OCI-LY7 (cell line): ENCODE measurements around the gene NPLOC4. TPM values are rescaled to one million over a fixed set of nuclear protein-coding genes. Genes with fewer than 3 reads are reported as not detected.

Experiments used
- BruUV-seq: library from RNA; stranded (reverse); fragments of 400-500 nt; replicated peaks from 2 replicates; lab custom pipeline; 2021; lab: Mats Ljungman, UMichigan
- CTCF ChIA-PET: fragments of 300-600 bp; sonication (Branson Sonifier 250); formaldehyde crosslinking; loops from one replicate; lab custom pipeline; 2022; ENCODE audit warnings: antibody characterized with exemption; ENCODE audit not compliant: unreplicated experiment; lab: Charles Lee
- POLR2A ChIA-PET: fragments of 300-600 bp; sonication (Branson Sonifier 250); formaldehyde crosslinking; loops from one replicate; lab custom pipeline; 2022; ENCODE audit warnings: antibody characterized with exemption; lab: Charles Lee
- DNase-seq: peaks from one replicate; pipeline ENCODE4 v3.0.0-alpha.2; 2015; ENCODE audit warnings: low spot score
- H2AFZ ChIP-seq: fragments of 200-600 bp; sonication (generic), shearing (Covaris generic); 2 replicates; pipeline ENCODE4 v1.6.1; 2014; ENCODE audit warnings: mild to moderate bottlenecking, antibody characterized with exemption, low read length, moderate library complexity
- H3K27ac ChIP-seq: fragments of 200-600 bp; sonication (generic); 2 replicates; pipeline ENCODE4 v1.5.1; 2014; ENCODE audit warnings: mixed run types, low read depth, mild to moderate bottlenecking, moderate library complexity, low read length, inconsistent platforms; ENCODE audit not compliant: poor library complexity, severe bottlenecking
- H3K36me3 ChIP-seq: fragments of 200-600 bp; sonication (generic); 2 replicates; pipeline ENCODE4 v1.6.1; 2014; ENCODE audit warnings: mild to moderate bottlenecking, antibody characterized with exemption, low read length, moderate library complexity, mixed read lengths; ENCODE audit not compliant: insufficient read depth
- H3K4me1 ChIP-seq: fragments of 200-600 bp; sonication (generic); 2 replicates; pipeline ENCODE4 v1.5.1; 2014; ENCODE audit warnings: mild to moderate bottlenecking, low read length; ENCODE audit not compliant: insufficient read depth, poor library complexity, severe bottlenecking
- H3K4me2 ChIP-seq: fragments of 200-600 bp; sonication (generic); 2 replicates; pipeline ENCODE4 v1.6.1; 2014; ENCODE audit warnings: mild to moderate bottlenecking, low read length
- H3K4me3 ChIP-seq: fragments of 200-600 bp; sonication (generic); 2 replicates; pipeline ENCODE4 v1.5.1; 2014; ENCODE audit warnings: mild to moderate bottlenecking, low read depth, low read length; ENCODE audit not compliant: poor library complexity, severe bottlenecking
- H3K79me2 ChIP-seq: fragments of 200-600 bp; sonication (generic); 2 replicates; pipeline ENCODE4 v1.6.1; 2016; ENCODE audit warnings: low read depth, mild to moderate bottlenecking, low read length, moderate library complexity, mixed read lengths; ENCODE audit not compliant: insufficient read depth
- H3K9me2 ChIP-seq: fragments of 200-600 bp; sonication (generic); 2 replicates; pipeline ENCODE4 v1.6.1; 2016; ENCODE audit warnings: mild to moderate bottlenecking, low read length, mixed read lengths; ENCODE audit not compliant: insufficient read depth
- H3K9me3 ChIP-seq: fragments of 200-600 bp; sonication (generic); 2 replicates; pipeline ENCODE4 v1.6.1; 2014; ENCODE audit warnings: mild to moderate bottlenecking, mixed run types, low read length, mixed read lengths
- H4K20me1 ChIP-seq: fragments of 200-600 bp; sonication (generic); 2 replicates; pipeline ENCODE4 v1.6.1; 2014; ENCODE audit warnings: mild to moderate bottlenecking, antibody characterized with exemption, low read length, moderate library complexity, mixed read lengths; ENCODE audit not compliant: insufficient read depth
- CTCF ChIP-seq: fragments of 200-600 bp; sonication (generic); conservative IDR thresholded peaks from 2 replicates; pipeline ENCODE4 v1.5.1; 2014; ENCODE audit warnings: mild to moderate bottlenecking, antibody characterized with exemption, low read length, moderate library complexity, mixed read lengths
- EZH2phosphoT487 ChIP-seq: fragments of 200-600 bp; sonication (generic); IDR thresholded peaks from 2 replicates; pipeline ENCODE4 v1.6.1; 2018; ENCODE audit warnings: low read depth, borderline replicate concordance, mild to moderate bottlenecking, mixed run types, antibody characterized with exemption, low read length, moderate library complexity, mixed read lengths
- intact Hi-C: fragments of 100-400 bp; cut with micrococcal nuclease; formaldehyde crosslinking; loops from one replicate; pipeline ENCODE4 v1.10.0; 2022; ENCODE audit not compliant: unreplicated experiment
- total RNA-seq, 2 experiments: library from RNA; depleted of rRNA in 1 of 2; stranded (reverse); fragments of >200 nt in 1 of 2; shearing (Covaris generic) in 1 of 2; gene quantifications; 2 replicates each; pipeline ENCODE4 v1.2.3, GENCODE V29; 2014 to 2022

NPLOC4 gene
- total RNA-seq, 2 experiments from 2014 or later = 69.6 to 118 TPM

GRCh38 chr17:81583589-81584342 is 53.1 kb downstream of the NPLOC4 start:
- no peaks in the 10 kb centered on the region for H3K79me2 ChIP-seq
- no peaks in the 10 kb centered on the region for H3K9me3 ChIP-seq
- no peak for DNase-seq
- H3K9me2 ChIP-seq = no peaks in the 10 kb centered on the region
- no peak overlapping the region for H3K27ac ChIP-seq
- H3K4me3 ChIP-seq = no peak overlapping the region
- TF ChIP-seq CTCF (no peak), EZH2phosphoT487 (no peak)
- intact Hi-C loops = no loop called here
- ChIA-PET CTCF (no interaction called here), POLR2A (interaction anchor here (0.9 kb wide), 1 partner anchor 11 kb away, joined by 3 read pairs; no protein-coding TSS in a partner anchor)
- no peaks in the 10 kb centered on the region for H4K20me1 ChIP-seq
- no peak overlapping the region for H2AFZ ChIP-seq
- peaks cover 87% of the 10 kb centered on the region for H3K36me3 ChIP-seq
- TSS peak; percentile 33 for BruUV-seq
- no peak overlapping the region for H3K4me2 ChIP-seq
- no peaks in the 10 kb centered on the region for H3K4me1 ChIP-seq

DNA sequence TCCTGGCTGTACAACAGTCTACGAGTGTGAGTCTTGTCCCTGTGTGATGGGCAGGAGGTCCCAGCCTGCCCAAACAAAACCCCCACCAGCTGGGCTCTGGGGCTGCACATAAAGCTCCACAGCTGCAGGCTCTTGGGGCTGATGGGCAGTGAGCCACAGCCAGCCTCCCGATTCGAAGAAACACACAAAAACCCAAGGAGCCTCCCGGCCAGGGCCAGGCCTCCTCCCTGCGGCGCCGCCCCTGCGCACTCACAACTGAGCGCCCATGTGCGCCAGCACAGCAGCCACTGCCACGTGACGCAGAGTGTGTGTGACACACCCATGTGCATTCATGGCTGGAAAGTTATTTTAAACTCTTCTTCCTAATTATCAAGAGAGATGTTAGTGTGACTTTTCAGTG is 54.2 kb downstream of the NPLOC4 start:
- CTCF ChIA-PET = no interaction called here
- H3K79me2 ChIP-seq = no peaks in the 10 kb centered on the region

More for the DNA sequence above, 54.2 kb downstream of the NPLOC4 start:
- POLR2A ChIA-PET = interaction anchor here (0.6 kb wide), 1 partner anchor 14 kb away, joined by 3 read pairs; no protein-coding TSS in a partner anchor
- intact Hi-C loops = no loop called here
- Histone ChIP-seq H2AFZ (no peak overlapping the region), H3K4me3 (no peak overlapping the region), H3K36me3 (peaks cover 85% of the 10 kb centered on the region), H3K9me3 (no peaks in the 10 kb centered on the region), H3K9me2 (no peaks in the 10 kb centered on the region), H3K27ac (no peak overlapping the region), H3K4me2 (no peak overlapping the region), H4K20me1 (no peaks in the 10 kb centered on the region), H3K4me1 (no peaks in the 10 kb centered on the region)
- no TSS peak for BruUV-seq
- no peak for TF ChIP-seq EZH2phosphoT487
- TF ChIP-seq CTCF = no peak
- no peak for DNase-seq
